ENCODE data around the gene TUT1. TPM values are rescaled to one million over a fixed set of nuclear protein-coding genes. Genes with fewer than 3 reads are reported as not detected.
A peak's percentile ranks its signal among the peaks of the same experiment; 100 is the strongest.
"Not testable (repeated sequence)": the region's sequence is repeated elsewhere in the genome, so short reads cannot be mapped to it uniquely, and the experiment has no call there.

Gene TUT1
- total RNA-seq, 1 donor from 2014 or later: 4.5 TPM

- FAIRE-seq (no peak), DNase-seq (ENCODE audit: low spot score in 2 of 2) (no peak)
These were observed 14.6 kb upstream of the TUT1 start for GRCh38 chr11:62605902-62606301.

- DNase-seq (ENCODE audit: low spot score in 2 of 2) (no peak), FAIRE-seq (no peak)
These were observed 14.1 kb upstream of the TUT1 start for GRCh38 chr11:62605467-62605866.

GRCh38 chr11:62604460-62605120 lies 13.3 kb upstream of the TUT1 start:
- FAIRE-seq: no peak
- no peak for DNase-seq (ENCODE audit: low spot score in 2 of 2)

GRCh38 chr11:62603776-62604299 lies 12.5 kb upstream of the TUT1 start:
- FAIRE-seq (no peak), DNase-seq (ENCODE audit: low spot score in 2 of 2) (no peak)

GRCh38 chr11:62603072-62603408 lies 11.7 kb upstream of the TUT1 start:
- no peak for FAIRE-seq

GRCh38 chr11:62602141-62603071 lies 11.1 kb upstream of the TUT1 start:
- no peak for FAIRE-seq
- peak; percentile 64 to 80 for DNase-seq (ENCODE audit: low spot score in 2 of 2)

More at GRCh38 chr11:62603072-62603408, 11.7 kb upstream of the TUT1 start:
- DNase-seq (ENCODE audit: low spot score in 2 of 2): no peak

- FAIRE-seq (peak; percentile 68), DNase-seq (ENCODE audit: low spot score in 2 of 2) (peak; percentile 98)
These were observed 10.2 kb upstream of the TUT1 start, which contains the start of gene MTA2 for GRCh38 chr11:62601372-62602140. MTA2 (minus strand) TSS chr11:62601865; CDS start chr11:62601450, 415 bp downstream.

- peak in 1 of 2 donors; percentile 49 for DNase-seq (ENCODE audit: low spot score in 2 of 2)
- no peak for FAIRE-seq
These were observed 9.7 kb upstream of the TUT1 start for GRCh38 chr11:62601122-62601371.

GRCh38 chr11:62600367-62601121 lies 9.2 kb upstream of the TUT1 start:
- FAIRE-seq: no peak
- no peak for DNase-seq (ENCODE audit: low spot score in 2 of 2)

- DNase-seq (ENCODE audit: low spot score in 2 of 2) (no peak), FAIRE-seq (no peak)
These were observed 8.6 kb upstream of the TUT1 start for GRCh38 chr11:62599901-62600300.

GRCh38 chr11:62599069-62599696 lies 7.9 kb upstream of the TUT1 start:
- no peak for FAIRE-seq
- DNase-seq (ENCODE audit: low spot score in 2 of 2): peak; percentile 86

GRCh38 chr11:62595124-62595523 lies 3.8 kb upstream of the TUT1 start:
- DNase-seq (ENCODE audit: low spot score in 2 of 2) (no peak), FAIRE-seq (no peak)

GRCh38 chr11:62593434-62594044 lies 2.2 kb upstream of the TUT1 start:
- FAIRE-seq (no peak), DNase-seq (ENCODE audit: low spot score in 2 of 2) (no peak)

GRCh38 chr11:62592989-62593421 lies 1.7 kb upstream of the TUT1 start:
- DNase-seq (ENCODE audit: low spot score in 2 of 2): no peak
- no peak for FAIRE-seq

- FAIRE-seq (no peak), DNase-seq (ENCODE audit: low spot score in 2 of 2) (no peak)
These were observed 958 bp upstream of the TUT1 start for GRCh38 chr11:62592146-62592815.

- DNase-seq (ENCODE audit: low spot score in 2 of 2) (no peak), FAIRE-seq (no peak)
These were observed 2.2 kb downstream of the TUT1 start for GRCh38 chr11:62588966-62589637.

GRCh38 chr11:62585356-62585755 lies 6.0 kb downstream of the TUT1 start:
- not testable (repeated sequence) for FAIRE-seq; DNase-seq (ENCODE audit: low spot score in 2 of 2)

GRCh38 chr11:62581735-62582134 lies 9.6 kb downstream of the TUT1 start:
- not testable (repeated sequence) for FAIRE-seq; DNase-seq (ENCODE audit: low spot score in 2 of 2)
